Frontal cortex (tissue), 4 donors: ENCODE measurements around the gene EML1. TPM values are rescaled to one million over a fixed set of nuclear protein-coding genes. Genes with fewer than 3 reads are reported as not detected.

Source experiments
- DNase-seq, 2 donors: peaks; one replicate each; pipeline ENCODE4 v3.0.0; 2012; ENCODE audit warnings: low spot score in 2 of 2
- FAIRE-seq: peaks from 2 replicates; lab custom pipeline; 2012; peaks lifted over from hg19 to GRCh38; lab: Jason Lieb, UNC
- total RNA-seq: library from RNA; depleted of rRNA; stranded (reverse); fragments of >200 nt; gene quantifications from one replicate; pipeline ENCODE4 v1.2.3, GENCODE V29; 2014
- donor health status: control.
- donor health status: control.
- donor health status: control.

EML1 gene, protein sequence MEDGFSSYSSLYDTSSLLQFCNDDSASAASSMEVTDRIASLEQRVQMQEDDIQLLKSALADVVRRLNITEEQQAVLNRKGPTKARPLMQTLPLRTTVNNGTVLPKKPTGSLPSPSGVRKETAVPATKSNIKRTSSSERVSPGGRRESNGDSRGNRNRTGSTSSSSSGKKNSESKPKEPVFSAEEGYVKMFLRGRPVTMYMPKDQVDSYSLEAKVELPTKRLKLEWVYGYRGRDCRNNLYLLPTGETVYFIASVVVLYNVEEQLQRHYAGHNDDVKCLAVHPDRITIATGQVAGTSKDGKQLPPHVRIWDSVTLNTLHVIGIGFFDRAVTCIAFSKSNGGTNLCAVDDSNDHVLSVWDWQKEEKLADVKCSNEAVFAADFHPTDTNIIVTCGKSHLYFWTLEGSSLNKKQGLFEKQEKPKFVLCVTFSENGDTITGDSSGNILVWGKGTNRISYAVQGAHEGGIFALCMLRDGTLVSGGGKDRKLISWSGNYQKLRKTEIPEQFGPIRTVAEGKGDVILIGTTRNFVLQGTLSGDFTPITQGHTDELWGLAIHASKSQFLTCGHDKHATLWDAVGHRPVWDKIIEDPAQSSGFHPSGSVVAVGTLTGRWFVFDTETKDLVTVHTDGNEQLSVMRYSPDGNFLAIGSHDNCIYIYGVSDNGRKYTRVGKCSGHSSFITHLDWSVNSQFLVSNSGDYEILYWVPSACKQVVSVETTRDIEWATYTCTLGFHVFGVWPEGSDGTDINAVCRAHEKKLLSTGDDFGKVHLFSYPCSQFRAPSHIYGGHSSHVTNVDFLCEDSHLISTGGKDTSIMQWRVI
- 116 TPM for total RNA-seq

DNA sequence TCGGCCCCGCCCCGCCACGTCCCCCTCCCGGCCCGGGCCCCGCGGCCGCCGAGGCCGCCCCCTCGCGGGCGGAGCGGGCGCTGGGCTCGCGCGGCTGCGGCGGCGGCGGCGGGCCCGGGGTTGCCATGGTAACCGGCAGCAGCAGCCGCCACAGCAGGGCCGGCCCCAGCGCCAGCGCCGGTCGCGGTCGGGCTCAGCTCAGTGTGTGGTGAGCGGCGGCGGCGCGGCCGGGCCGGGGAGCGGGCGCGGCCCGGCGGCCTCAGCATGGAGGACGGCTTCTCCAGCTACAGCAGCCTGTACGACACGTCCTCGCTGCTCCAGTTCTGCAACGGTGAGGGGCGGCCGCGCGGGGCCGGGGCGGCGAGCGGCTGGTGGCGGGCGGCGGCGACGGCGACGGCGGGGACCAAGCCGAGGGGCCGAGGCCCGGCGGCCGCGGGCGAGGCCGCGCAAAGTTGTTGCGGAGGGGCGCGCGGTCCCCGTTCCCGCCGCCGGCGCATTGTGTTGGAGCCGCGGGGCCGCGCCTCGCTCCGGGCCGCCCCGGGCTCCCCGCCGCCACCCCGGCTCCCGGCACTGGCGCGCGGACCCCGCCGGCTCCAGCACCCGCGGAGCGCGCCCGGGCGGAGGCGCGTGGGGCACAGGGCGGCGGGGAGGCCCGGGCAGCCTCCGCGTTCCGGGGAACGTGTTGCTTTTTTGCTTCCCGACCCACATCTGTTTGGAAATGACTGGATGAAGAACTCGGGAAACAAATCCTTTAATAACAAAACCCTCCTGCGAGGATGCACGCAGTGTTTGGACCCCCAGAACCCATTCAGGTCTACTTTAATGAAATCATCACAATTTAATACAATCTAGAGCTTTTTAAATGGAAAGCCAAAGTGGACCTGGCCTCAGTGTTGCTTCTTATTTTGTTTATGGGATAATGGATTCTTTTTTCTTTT is at the start of gene EML1:
Gene EML1 (plus strand): TSS at position 201 of the 938 bp plus-strand sequence. CDS start 64 bp downstream, at position 265.
- DNase-seq (peak; percentile 99 to 100), FAIRE-seq (no peak)

DNA sequence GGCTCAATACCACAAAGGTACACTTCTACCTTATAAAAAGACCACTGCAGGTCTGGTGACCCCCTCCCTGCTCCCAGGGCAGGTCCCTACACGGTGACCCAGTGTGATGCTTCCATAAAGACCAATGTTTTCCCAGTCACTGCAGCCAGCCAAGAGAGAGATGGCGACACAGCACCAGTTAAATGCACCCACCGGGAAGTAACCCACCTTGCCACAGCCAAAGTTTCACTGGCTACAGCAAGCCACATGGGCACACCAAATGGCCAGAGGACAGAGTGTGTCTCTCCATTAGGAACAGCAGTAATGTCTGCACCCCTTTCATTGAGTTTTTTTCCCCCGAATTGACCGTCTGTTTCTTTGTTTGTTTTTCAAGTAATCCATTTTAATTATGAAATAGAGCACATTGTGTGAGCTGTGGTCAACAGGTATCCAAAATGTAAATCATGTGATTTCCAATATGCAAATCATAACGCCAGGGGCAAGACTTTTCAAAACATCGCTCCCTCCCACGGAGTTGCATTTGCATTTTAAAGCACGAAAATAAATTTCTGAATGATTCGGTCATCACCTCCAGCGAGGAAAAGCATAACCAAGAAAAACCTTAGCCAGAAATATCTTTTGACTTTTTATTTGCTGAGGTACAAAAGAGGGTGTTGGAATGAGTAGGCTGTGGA is 48.9 kb upstream of the EML1 start:
- DNase-seq = no peak
- FAIRE-seq = no peak

DNA sequence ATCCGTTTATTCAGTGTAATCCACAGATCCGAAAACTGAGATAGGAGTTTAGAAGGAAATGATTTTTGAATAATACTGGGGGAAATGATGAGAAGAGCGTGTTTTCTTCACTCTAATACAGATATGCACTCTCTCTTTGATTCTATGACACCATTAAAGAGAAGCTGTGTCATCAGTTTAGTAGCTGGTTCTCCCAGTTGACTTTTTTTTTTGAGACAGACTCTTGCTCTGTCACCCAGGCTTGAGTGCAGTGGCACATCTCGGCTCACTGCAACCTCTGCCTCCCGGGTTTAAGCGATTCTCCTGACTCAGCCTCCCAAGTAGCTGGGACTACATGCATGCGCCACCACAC is 48.4 kb upstream of the EML1 start:
- FAIRE-seq (no peak), DNase-seq (no peak)

DNA sequence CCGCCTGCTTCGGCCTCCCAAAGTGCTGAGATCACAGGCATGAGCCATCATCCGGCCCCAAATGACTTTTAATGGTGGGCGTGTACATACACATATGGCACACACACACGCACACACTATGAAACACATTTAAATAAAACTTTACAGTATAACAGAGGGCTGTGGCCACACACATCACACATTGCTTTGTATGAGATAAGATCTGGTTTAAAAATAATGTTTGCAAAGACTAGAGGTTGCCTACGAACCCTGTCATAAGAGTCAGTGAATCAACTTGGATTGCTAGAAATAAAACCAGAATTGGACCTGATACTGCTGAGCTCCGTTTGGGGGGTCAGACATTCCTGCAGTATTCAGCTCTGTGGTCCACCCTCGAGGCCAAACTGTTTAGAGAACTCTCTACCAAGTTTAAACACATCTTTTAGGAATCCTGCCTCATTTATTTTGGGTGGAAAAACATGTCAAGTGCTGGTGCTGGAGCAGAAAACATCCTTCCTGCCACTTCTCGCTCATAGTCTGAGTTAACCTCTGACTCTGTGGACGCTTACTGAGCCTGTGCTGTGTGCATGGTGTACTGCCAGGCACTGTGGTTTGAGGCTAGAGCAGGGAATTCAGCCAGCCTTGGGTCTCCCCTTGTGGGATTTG is 47.8 kb upstream of the EML1 start:
- DNase-seq (no peak), FAIRE-seq (no peak)

DNA sequence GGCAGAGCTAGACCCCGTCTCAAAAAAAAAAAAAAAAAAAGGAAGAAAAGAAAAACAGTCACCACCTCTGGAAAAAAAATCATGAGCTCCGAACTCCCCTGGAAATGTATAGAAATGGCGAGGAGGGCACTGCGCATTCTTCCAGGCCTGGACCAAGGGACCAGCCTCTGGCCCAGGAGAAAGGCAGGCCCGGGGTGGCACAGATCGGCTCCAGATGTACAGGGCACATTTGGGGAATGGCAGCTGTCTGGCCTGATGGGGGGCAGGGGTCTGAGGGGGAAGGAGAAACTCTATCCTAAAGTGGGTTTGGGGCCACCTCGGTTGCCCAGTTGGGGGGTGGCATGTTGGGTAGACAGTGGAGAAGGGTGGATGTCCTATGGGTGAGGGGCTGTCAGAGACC is 46.0 kb upstream of the EML1 start:
- no peak for FAIRE-seq
- DNase-seq = no peak

DNA sequence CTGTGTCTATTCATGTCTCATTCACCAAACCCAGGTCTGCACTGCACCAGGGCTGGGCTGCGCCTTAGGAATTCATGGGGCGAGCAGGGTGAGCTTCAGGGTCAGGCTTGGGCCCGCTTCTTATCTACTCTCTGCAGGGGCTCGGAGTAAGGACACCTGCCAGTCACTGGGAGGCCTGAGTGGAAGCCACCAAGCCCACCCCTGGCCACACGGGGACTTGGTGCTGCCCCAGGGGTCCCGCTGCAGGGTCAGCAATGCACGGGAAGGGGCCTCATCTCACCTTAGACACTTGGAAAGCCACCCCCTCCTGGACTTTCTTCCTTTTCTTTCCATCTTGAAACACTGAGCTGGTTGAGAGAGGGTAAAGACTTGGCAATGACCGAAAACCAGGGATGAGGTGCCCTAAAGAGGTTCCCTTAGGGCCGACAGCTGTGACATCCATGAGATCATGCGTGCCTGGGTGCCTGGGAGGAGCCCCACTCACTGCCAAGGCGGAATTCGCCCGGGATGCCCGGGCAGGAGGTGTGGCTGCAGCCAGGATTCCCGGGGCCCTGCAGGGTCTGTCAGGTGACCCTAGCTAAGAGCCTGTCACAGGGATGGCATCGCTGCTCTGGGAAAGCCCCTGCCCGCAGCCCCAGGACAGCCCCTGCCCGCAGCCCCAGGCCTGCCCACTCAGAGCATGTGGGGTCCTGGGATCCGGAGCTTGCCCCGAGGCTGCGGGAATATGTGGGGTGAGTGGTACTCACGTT is 45.5 kb upstream of the EML1 start:
- FAIRE-seq (no peak), DNase-seq (no peak)

DNA sequence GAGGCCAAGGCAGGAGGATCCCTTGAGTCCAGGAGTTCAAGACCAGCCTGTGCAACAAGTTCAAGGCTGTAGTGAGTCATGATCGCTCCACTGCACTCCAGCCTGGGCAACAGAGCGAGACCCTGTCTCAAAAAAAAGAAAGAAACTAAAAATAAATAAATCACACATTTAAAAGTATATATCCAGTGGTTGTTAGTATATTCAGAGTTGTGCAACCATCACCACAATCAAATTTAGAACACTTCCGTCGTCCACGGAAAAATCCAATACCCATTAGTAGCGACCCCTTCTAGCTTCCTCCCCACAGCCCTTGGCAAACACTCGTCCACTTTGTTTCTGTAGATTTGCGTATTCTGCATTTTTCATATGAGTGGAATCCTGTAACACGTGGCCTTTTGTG is 44.7 kb upstream of the EML1 start:
- FAIRE-seq = no peak
- no peak for DNase-seq

DNA sequence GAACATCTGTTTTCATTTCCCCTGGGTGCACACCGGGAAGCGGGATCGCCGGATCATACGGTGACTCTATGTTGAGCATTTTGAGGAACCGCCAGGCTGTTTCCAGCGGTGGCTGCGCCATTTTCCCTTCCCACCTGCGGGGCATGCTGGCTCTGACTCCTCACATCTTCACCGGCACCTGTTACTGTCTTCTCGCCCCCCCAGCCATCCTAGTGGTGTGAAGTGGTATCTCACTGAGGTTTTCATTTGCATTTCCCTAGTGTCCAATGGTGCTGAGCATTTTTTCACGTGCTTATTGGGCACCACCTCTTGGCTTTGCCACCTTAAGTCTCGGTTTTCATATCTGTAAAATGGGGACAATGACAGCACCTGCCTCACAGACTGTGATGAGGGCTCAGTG is 44.1 kb upstream of the EML1 start:
- DNase-seq = no peak

DNA sequence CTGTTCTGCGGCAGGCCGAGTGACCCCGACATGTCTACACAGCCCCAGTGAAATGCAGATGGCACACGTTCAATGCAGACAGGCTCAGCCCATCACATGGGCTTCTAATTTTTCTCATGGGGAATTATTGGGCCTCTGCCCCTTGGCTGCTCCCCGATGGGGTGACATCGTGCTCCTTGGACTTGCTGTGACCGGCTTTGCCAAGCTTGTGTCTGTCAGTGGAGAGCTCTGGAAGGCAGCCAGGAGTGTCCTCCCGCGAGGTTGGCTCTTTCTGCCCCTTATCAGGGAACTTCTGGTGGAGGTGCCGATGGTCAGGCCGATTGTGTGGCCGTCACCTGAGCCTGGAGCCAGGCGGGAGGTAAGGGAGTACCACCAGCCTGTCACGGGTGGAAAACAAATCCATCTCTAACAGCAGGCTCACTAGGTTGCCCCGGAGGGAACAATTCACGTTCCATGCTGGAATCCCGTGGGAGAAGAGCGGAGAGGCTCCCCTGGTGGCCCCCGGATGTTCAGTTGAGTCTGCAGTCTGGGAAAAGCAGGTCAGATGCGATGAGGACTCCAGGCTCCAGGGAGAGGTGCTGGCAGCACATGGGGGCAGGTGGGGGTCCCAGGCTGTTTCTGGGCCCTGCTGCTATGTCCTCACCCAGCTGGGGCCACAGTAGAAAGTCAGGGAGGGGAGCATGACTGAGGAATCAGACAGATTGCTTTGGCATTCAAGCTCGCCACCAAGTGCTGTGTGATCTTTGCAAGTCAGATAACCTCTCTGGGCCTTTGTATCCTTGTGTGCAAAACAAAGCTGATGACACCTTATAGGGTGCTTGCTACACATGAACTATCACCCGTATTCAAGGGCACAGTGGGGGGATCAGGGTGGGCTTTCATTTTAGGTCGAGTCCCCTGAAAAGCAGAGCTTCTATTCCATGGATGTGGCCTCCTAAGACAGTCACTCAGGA is 43.2 kb upstream of the EML1 start:
- DNase-seq (no peak), FAIRE-seq (no peak)

More for the DNA sequence above, 44.1 kb upstream of the EML1 start:
- no peak for FAIRE-seq

DNA sequence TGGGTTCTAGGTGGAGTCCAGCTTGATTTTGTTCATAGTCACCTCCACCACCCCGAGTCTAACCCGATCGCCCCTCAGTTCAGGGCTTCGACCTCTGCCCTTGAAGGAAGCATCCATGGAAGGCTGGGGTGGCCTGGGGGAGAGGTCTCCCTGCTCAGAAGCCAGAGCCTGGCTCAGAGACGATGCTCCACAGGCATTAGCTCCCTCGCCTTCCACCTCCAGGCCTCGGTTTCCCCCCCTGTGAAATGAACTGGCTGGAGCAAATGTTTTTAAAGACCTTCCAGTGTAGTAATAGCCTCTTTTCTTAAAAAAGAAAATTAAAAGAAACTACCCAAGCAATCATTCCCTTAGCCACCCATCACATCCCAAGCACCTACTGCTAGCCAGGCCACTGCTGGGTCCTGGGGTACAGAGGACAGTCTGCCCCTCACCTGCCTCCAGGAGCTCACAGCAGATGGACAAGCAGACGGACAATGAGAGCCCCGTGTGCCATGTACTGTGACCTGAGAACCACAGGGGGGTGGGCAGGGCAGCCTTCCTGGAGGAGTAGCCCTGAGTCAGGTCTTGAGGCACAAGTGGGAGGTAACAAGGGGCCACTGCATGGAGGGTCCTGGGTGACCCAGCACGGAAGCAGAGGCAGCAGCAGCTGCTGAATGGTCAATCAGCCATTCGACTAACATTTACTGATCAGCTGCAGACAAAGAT is 42.3 kb upstream of the EML1 start:
- FAIRE-seq = no peak
- DNase-seq = peak in 1 of 2 donors; percentile 22

DNA sequence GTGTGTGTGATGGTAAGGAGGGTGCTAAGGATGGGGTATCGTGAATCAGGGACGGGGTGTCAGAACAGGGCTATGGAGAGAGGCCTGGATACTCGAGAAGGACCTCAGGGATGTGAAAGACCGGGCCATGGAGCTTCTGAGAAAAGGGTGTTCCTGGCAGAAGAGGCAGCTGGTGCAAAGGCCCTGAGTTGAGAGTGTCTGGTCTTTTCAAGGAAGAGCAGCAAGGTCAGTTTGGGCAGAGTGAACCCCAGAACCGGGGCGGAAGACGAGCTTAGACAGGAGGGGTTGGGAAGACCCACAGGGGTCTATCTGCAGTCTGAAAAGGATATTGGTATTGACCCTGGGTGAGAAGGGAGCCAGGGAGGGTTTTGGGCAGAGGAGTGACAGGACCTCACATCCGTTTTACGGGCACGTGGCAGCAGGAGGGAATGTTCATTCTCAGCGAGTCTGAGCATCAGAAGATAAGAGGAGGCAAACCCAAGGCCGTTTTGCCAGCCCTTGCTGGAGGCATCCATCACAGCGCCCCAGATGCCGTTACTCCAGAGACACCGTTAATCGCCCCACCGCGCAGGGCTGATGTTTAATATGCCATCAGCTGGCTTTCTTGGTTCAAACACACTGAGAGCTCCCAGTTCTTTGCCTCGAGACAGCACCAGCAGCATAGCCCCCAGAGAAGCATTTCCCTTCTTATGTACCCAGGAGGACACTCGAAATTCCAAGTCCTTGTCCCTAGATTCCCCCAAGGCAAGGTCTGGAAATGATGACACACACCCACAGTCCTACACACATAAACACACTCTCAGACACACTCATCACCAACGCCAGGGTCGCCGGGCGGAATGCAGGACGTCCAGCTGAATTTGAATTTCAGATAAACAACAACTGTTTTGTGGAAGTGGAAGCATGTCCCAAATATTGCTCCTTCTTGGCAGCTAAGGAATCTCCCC is 41.4 kb upstream of the EML1 start:
- DNase-seq (peak in 1 of 2 donors; percentile 31), FAIRE-seq (no peak)

DNA sequence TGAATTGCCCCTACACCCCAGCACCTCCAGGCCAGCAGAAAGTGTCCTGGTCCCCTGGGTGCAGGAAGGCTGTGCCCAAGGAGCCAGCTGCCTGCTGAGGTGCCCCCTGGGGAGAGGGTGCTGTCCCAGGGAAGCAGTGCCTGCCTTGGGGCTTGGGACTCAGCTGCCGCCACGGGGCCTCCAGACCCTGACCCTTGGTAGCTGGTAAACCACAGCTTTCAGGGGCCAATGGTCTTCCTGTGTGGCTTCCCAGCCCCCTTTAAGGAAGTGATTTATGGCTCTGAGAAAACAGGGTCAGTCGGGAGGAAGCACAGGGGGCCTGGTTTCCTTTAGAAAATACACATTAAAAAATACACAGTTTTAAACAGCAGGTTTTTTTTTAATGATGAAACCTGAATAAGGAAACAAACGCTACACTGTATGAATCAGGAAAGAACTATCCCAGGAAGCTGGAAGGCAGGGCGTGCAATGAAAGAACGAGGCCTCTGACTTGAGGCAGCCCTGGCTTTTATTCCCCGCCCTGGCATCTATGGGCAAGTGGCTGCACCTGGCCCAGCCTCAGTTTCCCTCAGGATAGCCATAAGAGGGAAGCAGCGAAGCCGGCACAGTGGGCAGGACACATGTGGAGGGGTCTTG is 40.6 kb upstream of the EML1 start:
- DNase-seq (peak in 1 of 2 donors; percentile 33), FAIRE-seq (no peak)

DNA sequence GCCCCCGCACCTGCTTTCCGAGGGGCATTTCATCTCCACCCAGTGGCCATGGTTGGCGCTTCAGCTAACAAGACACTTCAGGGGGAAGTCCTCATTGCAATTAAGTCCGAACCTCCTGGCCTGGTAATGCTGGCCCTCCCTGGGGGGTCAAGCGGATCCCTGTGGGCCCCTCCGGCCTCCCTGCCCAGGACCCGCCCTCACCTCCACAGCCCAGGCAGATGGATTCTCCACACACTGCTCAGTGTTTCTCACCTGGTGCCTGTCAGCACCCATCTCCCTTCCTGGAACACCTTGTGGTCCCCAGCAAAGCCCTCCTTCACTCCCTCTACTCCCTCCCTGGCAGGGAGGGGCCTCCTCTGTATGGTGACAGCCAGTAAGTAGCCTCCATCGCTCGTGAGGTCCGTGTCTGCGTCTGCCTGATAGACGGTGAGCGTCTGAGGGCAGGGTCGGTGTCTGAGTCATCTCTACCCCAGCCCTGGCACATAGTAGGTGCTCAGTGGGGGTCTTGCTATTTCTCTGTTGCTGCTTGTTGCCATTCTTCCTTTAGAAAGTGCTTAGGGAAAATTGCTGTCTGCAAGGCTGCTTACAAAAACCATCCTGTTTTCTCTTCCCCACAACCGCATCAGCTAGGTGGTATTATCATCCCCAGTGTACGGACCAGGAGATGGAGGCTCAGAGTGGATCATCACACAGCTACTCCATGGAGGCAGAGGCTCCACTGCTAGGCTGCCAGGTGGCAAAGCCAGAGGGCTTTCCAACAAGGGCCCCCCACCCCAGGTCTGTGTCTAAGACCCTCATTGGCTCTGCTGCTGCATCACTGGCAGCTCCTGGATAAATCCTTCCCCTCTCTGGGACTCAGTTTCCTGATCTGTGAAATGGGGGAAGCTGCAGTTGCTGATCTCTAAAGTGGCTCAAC is 39.7 kb upstream of the EML1 start:
- DNase-seq (no peak), FAIRE-seq (no peak)
